Stomach (tissue), 4 donors: ENCODE data around the gene COP1.
A peak's percentile ranks its signal among the peaks of the same experiment; 100 is the strongest.

Experiments
- EP300 ChIP-seq: sonication (generic); formaldehyde crosslinking; IDR thresholded peaks from one replicate; pipeline ENCODE4 v1.6.1; 2017; ENCODE audit warnings: antibody characterized with exemption
- POLR2A ChIP-seq, 4 donors: fragments of 450-650 bp; IDR thresholded peaks; one replicate each; pipeline ENCODE4 v1.6.1; 2016; ENCODE audit warnings: antibody characterized with exemption in 4 of 4, control low read depth in 2 of 4, mild to moderate bottlenecking in 1 of 4, moderate library complexity in 1 of 4
- POLR2AphosphoS5 ChIP-seq, 3 donors: sonication (generic); formaldehyde crosslinking; IDR thresholded peaks; one replicate each; pipeline ENCODE4 v1.6.1; 2016; ENCODE audit warnings: antibody characterized with exemption in 3 of 3
- TF ChIP-seq, protein P1 (sequence below), 7 experiments: fragments of 450-650 bp in 4 of 7; fragments of 200-600 bp in 3 of 7; sonication (generic) in 3 of 7; IDR thresholded peaks; one replicate each; pipeline ENCODE4 v1.5.1; 2016 to 2019; ENCODE audit warnings: antibody characterized with exemption in 7 of 7, control low read depth in 2 of 7, mild to moderate bottlenecking in 1 of 7

GRCh38 chr1:176206961-176207902 lies at the start of gene COP1:
- TF ChIP-seq POLR2A (IDR thresholded peaks at IDR 0.05) (no peak), POLR2AphosphoS5 (IDR thresholded peaks at IDR 0.05) (peak; percentile 47 to 92 (median 78)), EP300 (no peak)
- TF ChIP-seq, protein P1, sequence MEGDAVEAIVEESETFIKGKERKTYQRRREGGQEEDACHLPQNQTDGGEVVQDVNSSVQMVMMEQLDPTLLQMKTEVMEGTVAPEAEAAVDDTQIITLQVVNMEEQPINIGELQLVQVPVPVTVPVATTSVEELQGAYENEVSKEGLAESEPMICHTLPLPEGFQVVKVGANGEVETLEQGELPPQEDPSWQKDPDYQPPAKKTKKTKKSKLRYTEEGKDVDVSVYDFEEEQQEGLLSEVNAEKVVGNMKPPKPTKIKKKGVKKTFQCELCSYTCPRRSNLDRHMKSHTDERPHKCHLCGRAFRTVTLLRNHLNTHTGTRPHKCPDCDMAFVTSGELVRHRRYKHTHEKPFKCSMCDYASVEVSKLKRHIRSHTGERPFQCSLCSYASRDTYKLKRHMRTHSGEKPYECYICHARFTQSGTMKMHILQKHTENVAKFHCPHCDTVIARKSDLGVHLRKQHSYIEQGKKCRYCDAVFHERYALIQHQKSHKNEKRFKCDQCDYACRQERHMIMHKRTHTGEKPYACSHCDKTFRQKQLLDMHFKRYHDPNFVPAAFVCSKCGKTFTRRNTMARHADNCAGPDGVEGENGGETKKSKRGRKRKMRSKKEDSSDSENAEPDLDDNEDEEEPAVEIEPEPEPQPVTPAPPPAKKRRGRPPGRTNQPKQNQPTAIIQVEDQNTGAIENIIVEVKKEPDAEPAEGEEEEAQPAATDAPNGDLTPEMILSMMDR (IDR thresholded peaks at IDR 0.05): peak in 2 of 7 experiments; percentile 29 to 37
